Smooth muscle cell of trachea (primary cell): ENCODE data around the gene NCK1. TPM values are rescaled to one million over a fixed set of nuclear protein-coding genes. Genes with fewer than 3 reads are reported as not detected.

ENCODE experiments used
- total RNA-seq: library from RNA; depleted of rRNA; stranded (reverse); fragments of >200 nt; gene quantifications from 2 replicates; pipeline ENCODE4 v1.2.1, GENCODE V29; 2014

Gene NCK1
- 57.5 and 60.5 TPM in 2 replicates for total RNA-seq

GRCh38 chr3:136861890-136862616 lies at the start of gene NCK1:
Gene NCK1 (plus strand): TSS chr3:136862208. CDS start chr3:136928002, 65,794 bp downstream.

DNA sequence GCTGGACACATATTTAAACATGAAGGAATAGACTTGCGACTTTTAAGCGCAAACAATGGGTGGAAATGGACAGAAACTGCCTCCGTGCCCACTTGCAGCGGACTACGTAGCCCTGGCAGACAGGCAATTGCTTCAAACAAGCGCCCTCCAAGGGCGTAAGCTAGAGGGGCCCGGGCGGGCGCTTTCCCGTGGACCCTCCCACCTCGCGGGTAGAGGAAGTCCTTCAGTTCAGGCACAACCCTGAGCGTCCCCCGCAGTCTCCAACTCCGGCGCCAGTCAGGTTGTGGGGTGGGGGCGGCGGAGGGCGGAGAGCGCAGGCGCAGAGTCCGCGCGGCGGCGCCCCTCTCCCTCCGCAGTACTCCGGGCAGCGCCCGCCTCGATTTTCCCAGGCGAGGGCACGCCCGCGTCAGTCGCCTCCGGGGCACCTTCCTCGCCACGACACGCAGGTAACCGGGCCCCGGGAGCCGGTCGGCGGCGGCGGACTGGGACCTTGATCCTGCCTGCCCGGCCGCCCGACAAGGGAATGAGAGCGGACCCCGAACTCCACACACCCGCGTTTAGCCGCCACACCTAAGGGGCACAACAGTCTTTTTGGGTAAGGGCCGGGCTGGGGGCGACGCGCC lies 43.1 kb upstream of the NCK1 start, which contains the start of gene SLC35G2:
TSS of gene SLC35G2 (plus strand) at position 358 of the 623 bp plus-strand sequence. CDS start 35,335 bp downstream, outside the sequence.

DNA sequence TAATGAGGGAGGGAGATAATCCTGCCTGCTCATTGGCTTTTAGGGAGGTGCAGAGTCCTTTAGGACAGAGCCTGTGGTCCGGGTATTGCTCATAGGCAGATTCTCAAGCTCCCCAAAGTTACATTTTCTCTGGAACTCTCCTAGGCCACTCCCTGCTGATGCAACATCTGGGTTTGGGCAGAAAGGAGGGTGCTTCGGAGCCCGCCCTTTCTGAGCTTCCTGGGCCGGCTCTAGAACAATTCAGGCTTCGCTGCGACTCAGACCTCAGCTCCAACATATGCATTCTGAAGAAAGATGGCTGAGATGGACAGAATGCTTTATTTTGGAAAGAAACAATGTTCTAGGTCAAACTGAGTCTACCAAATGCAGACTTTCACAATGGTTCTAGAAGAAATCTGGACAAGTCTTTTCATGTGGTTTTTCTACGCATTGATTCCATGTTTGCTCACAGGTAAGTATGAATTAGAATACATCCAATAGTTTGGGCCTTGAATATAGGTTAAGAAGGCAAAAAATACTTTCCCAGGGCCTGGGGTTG lies 95.8 kb downstream of the NCK1 start, which contains the start of gene IL20RB:
TSS of gene IL20RB (plus strand) at position 233 of the 538 bp plus-strand sequence. CDS start at position 364, 131 bp downstream.

Other genes with a start within 250 kb of the NCK1 start
- gene STAG1, start 109.8 kb upstream of the NCK1 start, total RNA-seq = 38.5 and 54.7 TPM in 2 replicates
- gene SLC35G2, start 43.1 kb upstream of the NCK1 start, total RNA-seq = 11.4 and 15.3 TPM in 2 replicates
- gene IL20RB, start 95.8 kb downstream of the NCK1 start, total RNA-seq = 2.6 and 6.9 TPM in 2 replicates